ENCODE measurements around the gene RNF144B.
"Not testable (repeated sequence)": the region's sequence is repeated elsewhere in the genome, so short reads cannot be mapped to it uniquely, and the experiment has no call there.

The RNF144B gene

GRCh38 chr6:18387061-18387721, at the start of gene RNF144B:
Gene RNF144B (plus strand): TSS chr6:18387350. CDS start chr6:18399535, 12,185 bp downstream.
- peak; percentile 32 to 68 (median 43) for DNase-seq (ENCODE audit: low read depth in 3 of 3)

GRCh38 chr6:18339599-18339998, 47.6 kb upstream of the RNF144B start:
- DNase-seq (ENCODE audit: low read depth in 3 of 3): no peak

DNA sequence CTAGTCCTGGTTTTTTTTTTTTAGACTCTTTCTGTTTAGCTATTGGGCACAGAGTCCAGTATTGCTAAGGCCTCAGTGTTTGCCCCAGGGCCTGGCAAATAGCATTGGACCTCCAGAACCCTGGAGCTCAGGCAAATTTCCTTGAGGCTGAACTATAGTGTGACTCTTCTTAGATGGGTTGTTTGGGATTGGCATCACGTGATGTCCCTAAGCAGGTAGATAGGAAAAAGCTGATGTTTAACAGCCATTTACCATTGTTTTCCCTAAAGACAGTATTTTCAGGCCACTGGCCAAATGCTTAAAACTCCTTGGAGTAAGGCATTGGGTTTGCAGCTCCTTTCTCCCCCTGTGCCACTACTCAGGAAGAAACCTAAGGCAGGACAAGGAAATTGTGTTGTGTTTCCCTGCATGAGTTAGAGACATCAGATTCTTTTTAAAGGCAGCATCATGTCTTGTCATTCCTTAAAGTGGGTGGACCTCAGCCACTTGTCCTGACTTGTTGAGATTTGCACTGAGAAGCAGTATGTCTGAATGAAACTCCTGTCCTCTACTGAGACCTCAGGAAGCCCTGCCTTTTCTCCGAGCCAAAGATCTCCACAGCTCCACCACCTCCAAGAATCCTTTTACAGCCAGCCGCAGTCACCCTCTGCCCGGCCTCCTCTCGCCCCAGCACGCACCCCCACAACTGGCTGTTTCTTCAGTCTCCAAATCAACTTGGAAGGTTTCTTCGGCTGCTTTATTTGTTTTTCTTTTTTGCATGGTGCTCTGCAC, 46.2 kb upstream of the RNF144B start:
- DNase-seq (ENCODE audit: low read depth in 3 of 3): no peak

GRCh38 chr6:18342223-18342622, 44.9 kb upstream of the RNF144B start:
- DNase-seq (ENCODE audit: low read depth in 3 of 3): no peak

- DNase-seq (ENCODE audit: low read depth in 3 of 3): no peak
Observed at GRCh38 chr6:18343741-18344140, 43.4 kb upstream of the RNF144B start.

- DNase-seq (ENCODE audit: low read depth in 3 of 3): no peak
Observed at GRCh38 chr6:18347021-18347577, 40.1 kb upstream of the RNF144B start.

- no peak for DNase-seq (ENCODE audit: low read depth in 3 of 3)
Observed at GRCh38 chr6:18347866-18348265, 39.3 kb upstream of the RNF144B start.

- DNase-seq (ENCODE audit: low read depth in 3 of 3): no peak
Observed at GRCh38 chr6:18349386-18349785, 37.8 kb upstream of the RNF144B start.

DNA sequence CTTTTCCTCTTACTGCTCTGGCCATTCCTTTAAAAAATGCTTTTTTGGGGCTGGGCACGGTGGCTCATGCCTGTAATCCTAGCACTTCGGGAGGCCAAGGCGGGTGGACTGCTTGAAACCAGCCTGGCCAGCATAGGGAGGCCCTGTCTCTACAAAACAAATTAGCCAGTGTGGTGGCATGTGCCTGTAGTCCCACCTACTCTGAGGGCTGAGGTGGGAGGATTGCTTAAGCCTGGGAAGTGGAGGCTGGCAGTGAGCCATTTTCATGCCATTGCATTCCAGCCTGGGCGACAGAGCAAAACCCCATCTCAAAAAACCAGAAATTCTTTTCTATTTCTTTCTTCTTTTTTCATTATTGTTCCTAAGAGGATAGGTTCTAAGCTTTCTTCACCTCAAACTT, 36.9 kb upstream of the RNF144B start:
- no peak for DNase-seq (ENCODE audit: low read depth in 3 of 3)

- DNase-seq (ENCODE audit: low read depth in 3 of 3): no peak
Observed at GRCh38 chr6:18350712-18351111, 36.4 kb upstream of the RNF144B start.

DNA sequence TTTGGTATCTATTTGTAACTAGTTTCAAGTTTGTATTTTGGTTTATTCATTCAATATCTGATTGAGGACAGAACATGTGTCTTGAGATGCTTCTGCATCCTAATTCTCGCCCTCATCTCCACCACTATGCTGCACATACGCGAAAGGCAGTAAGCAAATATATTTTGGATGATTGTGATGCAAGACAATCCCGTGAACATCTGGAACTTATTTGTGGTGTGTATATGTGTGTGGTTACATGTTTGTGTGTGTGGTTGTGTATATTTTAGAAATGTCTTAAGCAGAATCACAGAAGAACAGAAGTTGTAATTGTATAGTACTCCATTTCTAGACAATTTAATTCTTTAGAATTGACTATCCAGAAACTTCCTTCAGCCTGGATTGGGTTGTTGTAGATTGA, 35.1 kb upstream of the RNF144B start:
- DNase-seq (ENCODE audit: low read depth in 3 of 3): no peak

DNA sequence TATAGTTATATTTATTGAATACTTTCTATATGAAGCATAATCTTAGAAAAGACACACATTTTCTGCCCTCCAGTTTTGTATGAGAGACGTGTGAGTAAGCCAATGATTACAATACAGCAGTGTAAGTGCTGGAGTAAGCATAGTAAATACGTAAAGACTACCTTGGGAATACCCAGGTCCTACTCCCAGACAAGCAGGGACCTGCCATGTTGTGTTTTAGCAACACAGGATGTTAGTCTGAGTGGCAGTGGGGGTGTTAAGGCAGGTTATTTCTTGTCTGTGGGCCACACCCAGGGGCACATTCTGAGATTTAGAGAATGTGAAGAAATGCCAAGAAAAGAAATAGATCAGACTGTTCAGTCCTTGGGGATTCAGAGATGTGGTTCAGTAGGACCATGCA, 34.3 kb upstream of the RNF144B start:
- no peak for DNase-seq (ENCODE audit: low read depth in 3 of 3)

DNA sequence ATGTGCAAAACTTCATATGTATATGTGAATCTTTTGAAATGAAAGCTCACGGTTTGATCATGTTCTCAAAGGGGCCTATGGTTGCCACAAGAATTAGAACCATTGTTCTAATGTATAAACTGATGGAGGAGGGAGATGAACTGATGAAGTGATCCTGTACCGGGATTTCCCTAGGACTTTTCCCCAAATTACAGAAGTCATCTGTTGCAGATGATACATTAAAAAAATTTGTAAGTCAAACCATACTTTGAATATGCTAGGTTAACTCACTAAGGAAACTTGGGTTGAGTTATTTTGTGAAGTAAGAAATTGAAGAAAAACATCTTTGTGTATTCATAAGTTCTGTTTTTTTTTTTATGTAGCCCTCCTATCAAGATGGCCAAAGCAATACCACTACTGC, 33.9 kb upstream of the RNF144B start:
- no peak for DNase-seq (ENCODE audit: low read depth in 3 of 3)

DNA sequence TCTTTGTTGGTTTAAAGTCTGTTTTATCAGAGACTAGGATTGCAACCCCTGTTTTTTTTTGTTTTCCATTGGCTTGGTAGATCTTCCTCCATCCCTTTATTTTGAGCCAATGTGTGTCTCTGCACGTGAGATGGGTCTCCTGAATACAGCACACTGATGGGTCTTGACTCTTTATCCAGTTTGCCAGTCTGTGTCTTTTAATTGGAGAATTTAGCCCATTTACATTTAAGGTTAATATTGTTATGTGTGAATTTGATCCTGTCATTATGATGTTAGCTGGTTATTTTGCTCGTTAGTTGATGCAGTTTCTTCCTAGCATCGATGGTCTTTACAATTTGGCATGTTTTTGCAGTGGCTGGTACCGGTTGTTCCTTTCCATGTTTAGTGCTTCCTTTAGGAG, 29.6 kb upstream of the RNF144B start:
- not testable (repeated sequence) for DNase-seq (ENCODE audit: low read depth in 3 of 3)

- no peak for DNase-seq (ENCODE audit: low read depth in 3 of 3)
Observed at GRCh38 chr6:18359237-18359885, 27.8 kb upstream of the RNF144B start.

DNA sequence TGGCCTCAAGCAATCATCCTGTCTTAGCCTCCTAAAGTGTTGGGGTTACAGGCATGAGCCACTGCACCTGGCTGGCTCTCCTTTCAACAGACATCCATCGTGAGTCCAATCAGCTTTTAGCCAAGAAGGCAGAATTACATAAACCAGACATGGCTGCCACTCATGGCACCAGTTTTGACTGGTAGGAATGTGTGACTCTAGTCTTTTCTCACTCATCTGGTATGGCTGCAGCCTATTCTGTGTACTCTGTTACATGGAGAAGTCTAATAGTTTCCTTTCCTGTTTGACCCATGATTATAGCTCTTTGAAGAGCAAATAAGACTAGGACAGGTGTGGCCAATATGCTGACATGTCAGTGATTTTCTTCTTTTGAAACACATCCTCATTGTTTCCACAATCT, 27.0 kb upstream of the RNF144B start:
- no peak for DNase-seq (ENCODE audit: low read depth in 3 of 3)

DNA sequence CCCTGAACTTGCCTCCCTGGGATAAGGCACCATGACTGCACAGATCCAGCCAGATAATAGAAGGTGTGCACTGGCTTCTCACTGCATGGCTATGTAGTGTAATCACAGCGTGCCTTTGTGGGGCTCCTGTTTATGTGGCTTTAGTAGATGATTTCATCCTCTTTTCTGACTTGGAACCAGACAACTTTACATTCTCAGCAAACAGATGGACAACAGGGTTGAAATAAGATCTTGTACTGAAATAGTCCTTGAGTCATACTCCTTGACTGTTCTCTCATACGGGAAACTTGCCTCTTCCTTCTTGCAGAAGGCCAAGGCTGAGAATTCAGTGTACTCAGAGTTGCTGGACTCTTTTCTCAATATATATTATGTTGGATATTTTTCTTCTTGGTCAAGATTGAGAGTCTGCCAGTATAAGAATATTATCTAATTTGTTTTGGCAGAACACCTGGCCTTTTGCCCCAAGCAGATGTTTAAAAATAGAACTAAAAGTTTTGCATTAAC, 25.0 kb upstream of the RNF144B start:
- DNase-seq (ENCODE audit: low read depth in 3 of 3): no peak

DNA sequence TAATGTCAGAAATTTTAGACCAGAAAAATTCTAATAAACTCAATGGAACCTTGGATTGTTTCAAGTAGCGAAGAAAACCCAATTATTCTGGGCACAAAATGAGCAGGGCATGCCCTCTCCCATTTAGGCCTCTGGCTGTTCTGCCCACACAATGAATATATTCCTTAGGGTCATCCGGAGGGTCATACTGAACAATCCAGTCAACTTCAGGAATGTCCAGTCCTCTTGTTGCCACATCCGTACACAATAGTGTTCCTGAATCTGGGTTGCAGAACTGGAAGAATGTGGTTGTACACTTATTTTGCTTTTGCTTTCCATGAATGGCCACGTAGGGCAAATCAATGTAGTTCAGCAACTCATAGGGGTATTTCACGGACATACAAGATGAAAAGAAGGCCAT, 23.4 kb upstream of the RNF144B start:
- no peak for DNase-seq (ENCODE audit: low read depth in 3 of 3)

DNA sequence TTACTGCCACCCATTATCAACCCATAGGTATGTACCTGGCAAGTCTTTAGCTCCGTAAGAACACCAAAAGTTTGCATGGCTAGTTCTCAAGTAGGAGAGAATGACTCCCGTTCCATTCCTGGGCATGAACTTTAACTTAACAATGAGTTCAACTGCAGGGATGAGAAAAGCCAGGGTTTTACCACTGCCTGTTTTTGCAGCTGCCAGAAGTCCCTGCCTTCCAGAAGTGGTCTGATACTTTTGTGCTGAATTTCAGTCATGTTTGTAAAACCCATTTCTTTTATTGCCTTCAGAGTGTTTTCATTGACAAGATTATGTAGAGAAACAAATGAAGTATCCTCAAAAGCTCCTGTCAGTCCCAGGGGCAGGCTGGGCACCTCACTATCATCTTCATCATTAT, 22.6 kb upstream of the RNF144B start:
- DNase-seq (ENCODE audit: low read depth in 3 of 3): not testable (repeated sequence)

DNA sequence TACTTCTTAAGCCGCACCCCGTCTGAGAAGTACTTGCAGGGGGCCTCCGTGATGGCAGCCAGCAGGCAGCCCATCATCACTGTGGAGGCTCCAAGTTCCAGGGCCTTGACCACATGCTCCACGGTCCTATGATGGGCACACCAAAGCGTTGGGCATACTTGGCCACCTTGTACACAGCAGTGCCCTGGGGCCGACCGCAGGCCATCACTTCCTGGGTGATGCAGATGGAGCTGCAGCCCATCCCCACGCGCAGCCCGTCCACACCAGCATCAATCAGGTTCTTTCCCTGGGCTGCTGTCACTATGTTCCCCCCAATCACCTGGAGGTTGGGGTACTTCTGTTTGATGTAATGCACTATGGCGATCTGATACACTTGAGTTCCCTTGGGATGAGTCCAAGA, 19.8 kb upstream of the RNF144B start:
- no peak for DNase-seq (ENCODE audit: low read depth in 3 of 3)

- DNase-seq (ENCODE audit: low read depth in 3 of 3): no peak
Observed at GRCh38 chr6:18368277-18369105, 18.7 kb upstream of the RNF144B start.

- DNase-seq (ENCODE audit: low read depth in 3 of 3): no peak
Observed at GRCh38 chr6:18371010-18371409, 16.1 kb upstream of the RNF144B start.

All from stimulated activated CD4-positive, alpha-beta T cell treated with anti-CD3 and anti-CD28 coated beads, TNF-alpha, amount 100 ng/mL, for 24 hours (primary cell).